Epithelial cell of umbilical artery (primary cell): ENCODE results near the gene FKBP8. TPM values are rescaled to one million over a fixed set of nuclear protein-coding genes. Genes with fewer than 3 reads are reported as not detected.

Experiments used
- total RNA-seq: library from RNA; depleted of rRNA; stranded (reverse); fragments of >200 nt; gene quantifications from 2 replicates; pipeline ENCODE4 v1.2.3, GENCODE V29; 2014

Gene FKBP8
- 136 and 184 TPM in 2 replicates for total RNA-seq

GRCh38 chr19:18542941-18543813, at the start of gene FKBP8:
FKBP8 (minus strand) TSS chr19:18543573; CDS start chr19:18541970, 1,603 bp downstream.

DNA sequence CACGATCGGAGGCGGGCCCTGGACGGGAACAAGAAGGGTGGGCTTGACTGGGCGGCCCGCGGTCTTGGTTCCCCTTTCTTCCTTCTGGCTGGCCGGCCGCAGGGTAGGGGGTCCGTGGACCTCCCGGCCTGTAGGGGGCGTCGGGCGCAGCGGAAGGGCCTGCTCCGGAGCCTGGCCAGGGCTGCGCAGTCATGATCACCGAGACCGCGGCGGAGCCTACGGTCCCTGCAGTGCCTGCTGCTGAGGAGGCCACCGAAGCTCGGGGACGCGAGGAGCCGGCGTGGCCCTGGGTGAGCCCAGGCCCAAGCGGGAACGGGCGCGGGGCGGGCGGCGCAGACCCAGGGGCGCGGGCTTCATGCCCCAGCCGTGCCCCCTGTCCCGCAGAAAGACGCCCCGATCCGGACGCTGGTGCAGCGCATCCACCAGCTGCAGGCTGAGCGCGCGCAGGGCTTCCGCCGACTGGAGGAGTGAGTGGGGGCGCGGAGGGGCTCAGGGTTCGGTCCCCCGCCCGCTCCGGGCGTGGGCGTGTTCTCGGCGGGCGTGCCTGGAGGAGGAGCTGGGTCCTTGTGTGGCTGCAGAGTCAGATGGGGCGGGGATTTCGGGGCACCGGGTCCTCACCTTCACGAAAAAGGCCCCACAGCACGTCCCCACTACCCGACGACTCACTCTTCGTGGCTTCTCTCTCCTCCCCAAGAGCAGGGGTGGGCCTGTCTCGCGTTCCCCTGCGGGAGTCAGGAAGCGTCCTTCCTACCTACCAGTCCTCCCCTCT, 45.4 kb upstream of the FKBP8 start, which contains the start of gene REX1BD:
Gene REX1BD (plus strand): TSS at position 188 of the 769 bp plus-strand sequence. CDS start 4 bp downstream, at position 192.

GRCh38 chr19:18571564-18572344, 28.4 kb upstream of the FKBP8 start, which contains the start of gene UBA52:
UBA52 (plus strand) TSS chr19:18571857; CDS start chr19:18573301, 1,444 bp downstream.

DNA sequence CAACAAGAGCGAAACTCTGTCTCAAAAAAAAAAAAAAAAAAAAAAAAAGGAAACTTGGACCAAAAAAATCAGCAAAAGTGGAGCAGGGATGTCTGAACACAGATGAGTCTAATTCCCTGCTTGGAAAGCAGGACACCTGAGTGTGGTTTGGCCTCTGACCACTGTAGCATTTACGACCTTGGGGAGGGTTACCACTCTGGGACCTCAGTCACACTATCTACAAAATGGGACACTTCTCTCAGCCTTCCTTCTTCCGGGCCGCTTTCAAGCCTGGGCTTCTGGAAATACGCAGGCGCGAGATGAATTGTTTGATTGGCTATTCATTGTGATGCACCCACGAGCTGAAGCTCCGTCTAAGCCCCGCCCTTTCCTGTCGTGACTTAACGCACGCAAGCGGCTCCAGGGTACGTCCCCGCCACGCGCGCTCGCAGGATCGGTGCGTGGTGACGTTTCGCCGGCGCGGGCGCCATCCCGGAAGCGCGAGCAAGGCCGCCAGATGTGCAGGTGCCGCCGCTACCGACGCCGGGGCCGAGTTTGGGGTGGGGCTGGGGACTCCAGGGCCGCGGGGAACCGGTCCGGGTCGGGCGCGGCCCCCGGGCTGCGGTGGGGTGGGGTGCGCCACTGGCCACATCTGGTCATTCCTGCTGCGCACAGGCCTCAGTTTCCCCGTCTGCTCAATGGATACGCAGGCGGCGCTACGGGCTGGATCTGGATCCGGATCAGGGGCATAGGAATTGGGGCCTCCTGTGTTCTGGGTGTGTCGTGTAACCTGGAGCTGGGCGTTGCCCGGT, 14.2 kb upstream of the FKBP8 start, which contains the start of gene KXD1:
Gene KXD1 (plus strand): TSS at position 460 of the 791 bp plus-strand sequence. CDS start 4,187 bp downstream, outside the sequence.

DNA sequence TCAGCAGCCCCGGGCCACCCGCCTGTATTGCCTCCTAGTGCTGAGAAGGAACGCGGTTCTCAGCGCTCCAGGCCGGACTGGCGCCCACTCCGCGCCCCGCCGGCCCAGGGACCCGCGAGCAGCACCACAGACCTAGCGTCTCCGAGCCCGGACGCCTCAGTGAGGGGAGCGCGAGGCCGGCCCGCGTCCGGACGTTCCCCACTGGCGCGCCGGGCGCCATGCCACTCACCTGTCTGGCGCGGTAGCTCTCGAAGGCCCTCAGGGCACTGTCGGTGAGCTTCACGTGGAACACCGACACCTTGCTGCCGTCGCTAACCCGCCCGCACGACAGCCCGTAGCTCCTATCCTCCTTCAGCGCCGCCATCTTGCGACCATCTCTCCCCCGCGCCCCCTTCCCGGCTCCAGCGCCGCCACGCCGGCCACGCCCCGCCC, 21.7 kb downstream of the FKBP8 start, which contains the start of gene ELL:
Gene ELL (minus strand): TSS at position 379 of the 432 bp plus-strand sequence. CDS start 15 bp downstream, at position 364.

Other genes with a start within 250 kb of the FKBP8 start
- gene LSM4, start 220.5 kb downstream of the FKBP8 start, total RNA-seq, result 128 and 177 TPM in 2 replicates
- gene PGPEP1, start 203.0 kb downstream of the FKBP8 start, total RNA-seq, result 13.3 and 19.9 TPM in 2 replicates
- gene GDF15, start 157.4 kb downstream of the FKBP8 start, total RNA-seq, result 108 and 126 TPM in 2 replicates
- not detected in 2 replicates for gene LRRC25, start 146.0 kb downstream of the FKBP8 start, total RNA-seq
- gene SSBP4, start 124.2 kb downstream of the FKBP8 start, total RNA-seq, result 71.0 and 93.2 TPM in 2 replicates
- 24.6 and 37.7 TPM in 2 replicates for gene ISYNA1, start 105.4 kb downstream of the FKBP8 start, total RNA-seq
- 10.2 and 10.4 TPM in 2 replicates for gene ELL, start 21.5 kb downstream of the FKBP8 start, total RNA-seq
- gene KXD1, start 14.3 kb upstream of the FKBP8 start, total RNA-seq, result 55.3 and 71.5 TPM in 2 replicates
- gene UBA52, start 28.3 kb upstream of the FKBP8 start, total RNA-seq, result 460 and 873 TPM in 2 replicates
- gene REX1BD, start 45.2 kb upstream of the FKBP8 start, total RNA-seq, result 79.9 and 109 TPM in 2 replicates
- gene CRLF1, start 63.2 kb upstream of the FKBP8 start, total RNA-seq, result not detected in 2 replicates
- under 0.01 and 0.15 TPM in 2 replicates for gene TMEM59L, start 69.3 kb upstream of the FKBP8 start, total RNA-seq
- gene KLHL26, start 93.5 kb upstream of the FKBP8 start, total RNA-seq, result 2.3 and 4.2 TPM in 2 replicates
- 0.97 and 1.1 TPM in 2 replicates for gene CRTC1, start 140.1 kb upstream of the FKBP8 start, total RNA-seq
- gene COMP, start 247.7 kb upstream of the FKBP8 start, total RNA-seq, result not detected in 2 replicates